ENCODE measurements around the gene HLA-DMB. TPM values are rescaled to one million over a fixed set of nuclear protein-coding genes. Genes with fewer than 3 reads are reported as not detected.

The HLA-DMB gene
- total RNA-seq, 1 experiment from 2014 or later = not detected

DNA sequence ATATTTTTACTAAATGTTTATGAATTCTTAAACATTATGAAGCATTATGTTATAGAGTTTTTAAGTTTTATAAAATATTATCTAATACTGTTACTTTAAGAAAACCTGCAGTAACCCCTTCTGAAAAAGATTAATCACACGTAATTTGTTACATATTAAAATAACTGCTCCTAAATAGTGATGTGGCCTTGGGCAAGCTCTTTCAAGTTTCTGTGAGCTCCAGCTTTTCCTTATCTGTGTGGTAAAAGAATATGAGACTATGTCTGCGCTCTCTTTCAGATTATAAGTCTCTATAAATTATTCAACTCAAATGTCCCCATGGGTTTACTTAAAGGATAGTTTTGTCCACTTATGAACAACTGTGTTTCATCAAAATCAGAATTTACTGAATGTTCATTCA lies 31.9 kb downstream of the HLA-DMB start:
- no peak for DNase-seq (ENCODE audit: low spot score)

DNA sequence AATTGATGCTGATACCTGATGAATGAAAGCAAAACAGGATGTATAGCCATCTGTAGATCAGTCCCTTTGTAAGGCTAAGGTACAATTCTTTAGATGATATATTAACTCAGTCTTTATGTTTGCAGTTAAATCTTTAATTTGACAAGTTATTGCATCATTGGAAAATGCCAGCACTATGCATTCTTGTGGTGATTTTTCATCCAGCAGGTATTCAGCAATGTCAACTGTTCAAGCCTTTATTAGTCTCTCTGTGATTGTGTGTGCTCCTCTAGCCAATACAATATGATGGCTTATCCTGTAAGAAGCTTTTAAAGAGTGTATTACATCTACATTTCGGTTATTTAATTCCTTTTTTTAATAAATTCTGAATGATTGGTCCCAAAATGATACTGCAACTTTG lies 34.3 kb downstream of the HLA-DMB start:
- DNase-seq (ENCODE audit: low spot score) = peak; percentile 23

DNA sequence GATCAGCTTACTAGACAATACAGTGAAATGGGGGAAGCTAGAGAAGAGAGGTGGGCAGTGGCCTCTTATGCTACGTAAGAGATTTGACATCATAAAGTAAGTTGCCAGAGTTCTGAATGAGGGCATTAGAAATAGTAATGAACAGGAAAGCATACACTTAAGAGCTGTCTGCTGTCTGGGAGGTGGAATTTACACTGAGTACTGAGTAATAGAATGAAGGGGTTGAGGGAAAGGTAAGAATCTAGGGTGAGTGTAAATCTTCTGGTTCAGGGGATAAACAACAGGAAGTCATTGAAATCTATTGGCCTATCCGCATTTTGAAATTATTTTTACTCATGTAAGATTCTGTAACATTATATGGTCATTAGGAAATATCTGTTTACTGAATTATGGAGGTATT lies 35.8 kb downstream of the HLA-DMB start:
- DNase-seq (ENCODE audit: low spot score) = no peak

DNA sequence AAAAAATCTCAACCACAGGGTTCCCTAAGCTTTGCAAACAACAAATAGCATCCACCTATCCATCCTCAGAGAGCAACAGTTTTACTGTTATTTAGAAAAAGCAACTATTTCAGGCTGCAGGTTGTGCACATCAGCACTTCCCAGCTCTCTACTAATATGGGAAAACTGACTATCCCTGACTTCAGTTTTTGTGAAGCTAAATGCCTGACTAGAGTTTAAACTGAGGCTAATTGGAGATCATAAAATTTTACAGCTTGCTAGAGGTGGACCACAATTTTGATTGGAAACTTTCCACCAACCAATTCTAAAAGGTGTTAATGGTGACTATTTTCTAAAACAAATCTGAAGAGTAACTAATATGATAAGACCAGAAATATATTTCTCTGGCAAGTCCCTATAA lies 36.9 kb downstream of the HLA-DMB start:
- no peak for DNase-seq (ENCODE audit: low spot score)

DNA sequence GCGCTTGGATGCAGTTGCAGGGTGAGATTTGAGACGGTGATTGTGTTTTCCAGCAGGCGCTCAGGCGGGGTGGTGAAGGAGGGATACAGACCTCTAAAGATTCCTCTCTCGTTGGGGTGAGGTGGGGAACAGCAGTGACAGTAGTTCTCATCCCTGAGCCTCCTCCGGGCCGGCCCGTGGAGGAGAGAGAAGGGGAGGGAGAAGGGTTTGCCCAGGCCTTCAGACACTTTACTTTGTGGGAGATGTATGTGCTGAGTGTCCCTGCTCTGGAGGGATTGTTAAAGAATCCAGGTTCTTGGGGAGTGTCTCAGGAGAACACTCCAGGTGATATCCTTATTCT lies 45.9 kb downstream of the HLA-DMB start:
- no peak for DNase-seq (ENCODE audit: low spot score)

DNA sequence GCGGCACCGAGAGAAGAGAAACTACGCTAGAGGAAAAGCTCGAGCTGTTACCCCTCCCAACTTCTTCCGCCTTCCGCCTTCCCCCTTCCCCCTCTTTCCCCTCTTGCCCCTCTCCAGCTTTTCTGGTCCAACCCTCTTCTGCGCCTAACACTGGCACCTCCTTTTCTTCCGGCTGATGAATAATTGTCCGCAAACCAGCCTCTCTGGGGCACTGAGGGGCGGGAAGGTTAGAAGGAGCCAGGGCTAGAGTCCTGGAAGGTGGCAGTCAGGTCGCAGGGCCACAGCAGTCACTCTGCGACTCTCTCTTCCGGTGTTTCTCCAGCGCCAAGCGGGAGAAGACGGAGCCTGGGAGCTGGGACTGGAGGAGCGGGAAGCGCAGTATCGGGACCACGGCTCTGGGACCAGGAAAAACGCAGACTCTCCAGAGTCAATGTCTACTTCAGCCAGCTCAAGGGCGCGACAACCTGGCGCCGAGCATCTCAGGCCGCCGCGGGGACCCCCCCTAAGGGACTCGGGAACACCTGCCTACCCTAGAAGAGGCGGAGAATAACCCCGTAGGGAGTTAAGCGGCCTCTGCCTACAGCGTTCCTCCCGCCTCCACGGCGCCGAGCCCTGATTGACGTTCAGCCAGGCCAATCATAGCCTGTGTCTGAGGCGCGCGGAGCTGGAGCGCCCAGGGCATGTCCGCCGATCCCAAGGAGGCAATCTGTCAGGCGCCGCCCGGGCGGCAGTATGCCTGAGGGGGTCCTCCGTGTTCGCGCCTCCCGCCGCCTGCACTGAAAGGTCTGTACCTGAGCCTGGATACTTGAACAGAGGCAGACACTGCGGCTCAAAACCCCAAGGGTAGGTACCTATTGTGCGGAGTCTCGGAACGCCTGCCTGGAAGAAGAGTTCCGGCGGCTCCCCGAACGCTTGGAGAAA lies 46.5 kb downstream of the HLA-DMB start:
- DNase-seq (ENCODE audit: low spot score) = peak; percentile 76

DNA sequence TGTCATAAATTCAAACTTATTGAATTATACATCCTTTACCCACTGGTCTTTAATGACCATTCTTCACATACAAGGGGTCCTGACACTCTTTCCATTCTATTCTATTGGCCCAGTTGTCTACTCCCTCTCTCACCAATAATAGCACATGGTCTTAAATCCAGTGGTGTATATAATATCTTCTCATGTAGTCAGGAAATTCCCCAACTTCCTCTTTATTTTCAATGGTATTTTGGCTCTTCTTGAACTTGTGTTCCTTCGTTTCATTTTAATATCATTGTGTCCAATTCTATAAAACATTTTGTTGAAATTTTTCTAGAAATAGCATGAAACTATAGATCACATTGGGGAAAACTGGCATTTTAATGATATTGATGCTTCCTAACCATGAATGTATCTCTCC lies 50.0 kb downstream of the HLA-DMB start:
- DNase-seq (ENCODE audit: low spot score) = no peak

DNA sequence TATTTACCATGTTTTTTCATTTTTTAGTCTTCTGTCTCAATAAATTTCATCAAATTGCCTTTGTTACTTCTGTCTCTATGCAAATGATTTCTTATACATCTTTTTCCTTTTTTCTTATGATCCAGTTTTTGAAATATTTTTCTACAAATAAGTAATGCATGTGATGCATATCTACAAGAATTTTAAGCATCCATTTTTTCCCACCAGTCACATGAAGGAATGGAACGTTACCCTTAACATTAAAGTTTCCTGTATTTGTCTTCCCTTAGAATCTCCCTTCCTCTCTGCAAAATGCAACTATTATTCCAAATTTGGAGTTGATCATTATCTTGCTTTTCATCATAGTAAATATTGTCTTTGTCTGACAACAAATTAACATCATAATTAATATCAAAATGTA lies 51.3 kb downstream of the HLA-DMB start:
- no peak for DNase-seq (ENCODE audit: low spot score)

DNA sequence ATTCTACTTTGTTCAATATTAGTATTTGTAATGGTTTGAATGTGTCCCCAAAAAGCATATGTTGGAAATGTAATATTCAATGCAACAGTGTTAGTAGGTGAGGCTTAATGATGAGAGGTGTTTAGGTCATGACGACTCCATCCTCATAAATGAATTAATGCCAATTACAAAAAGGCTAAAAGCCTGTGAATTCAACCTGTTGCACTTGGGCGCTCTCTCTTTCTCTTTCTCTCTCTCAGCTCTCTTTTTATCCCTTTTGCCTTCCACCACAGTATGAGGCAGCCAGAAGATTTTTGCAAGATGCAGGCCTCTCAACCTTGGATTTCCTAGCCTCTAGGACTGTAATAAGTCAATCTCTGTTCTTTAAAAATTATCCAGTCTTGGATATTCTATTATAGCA lies 52.3 kb downstream of the HLA-DMB start:
- DNase-seq (ENCODE audit: low spot score) = no peak

DNA sequence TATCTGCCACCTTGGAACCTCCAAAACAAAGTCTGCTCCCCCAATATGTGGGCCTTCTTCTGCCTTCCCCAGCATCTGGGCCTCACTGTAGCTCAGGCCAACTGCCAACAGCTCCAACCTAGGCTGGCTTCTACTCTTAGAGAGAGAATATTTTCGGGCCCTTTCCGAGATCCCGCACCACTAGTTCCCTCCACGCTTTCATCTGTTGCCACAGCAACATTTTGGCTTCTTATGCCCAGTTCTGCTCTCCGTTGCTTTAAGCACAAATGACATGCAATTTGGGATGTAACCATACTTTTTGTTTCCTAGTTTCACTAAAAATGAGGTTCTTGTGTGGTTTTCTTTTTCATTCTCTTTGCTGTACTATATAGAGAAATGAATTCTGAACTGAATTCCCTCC lies 53.2 kb downstream of the HLA-DMB start:
- no peak for DNase-seq (ENCODE audit: low spot score)

DNA sequence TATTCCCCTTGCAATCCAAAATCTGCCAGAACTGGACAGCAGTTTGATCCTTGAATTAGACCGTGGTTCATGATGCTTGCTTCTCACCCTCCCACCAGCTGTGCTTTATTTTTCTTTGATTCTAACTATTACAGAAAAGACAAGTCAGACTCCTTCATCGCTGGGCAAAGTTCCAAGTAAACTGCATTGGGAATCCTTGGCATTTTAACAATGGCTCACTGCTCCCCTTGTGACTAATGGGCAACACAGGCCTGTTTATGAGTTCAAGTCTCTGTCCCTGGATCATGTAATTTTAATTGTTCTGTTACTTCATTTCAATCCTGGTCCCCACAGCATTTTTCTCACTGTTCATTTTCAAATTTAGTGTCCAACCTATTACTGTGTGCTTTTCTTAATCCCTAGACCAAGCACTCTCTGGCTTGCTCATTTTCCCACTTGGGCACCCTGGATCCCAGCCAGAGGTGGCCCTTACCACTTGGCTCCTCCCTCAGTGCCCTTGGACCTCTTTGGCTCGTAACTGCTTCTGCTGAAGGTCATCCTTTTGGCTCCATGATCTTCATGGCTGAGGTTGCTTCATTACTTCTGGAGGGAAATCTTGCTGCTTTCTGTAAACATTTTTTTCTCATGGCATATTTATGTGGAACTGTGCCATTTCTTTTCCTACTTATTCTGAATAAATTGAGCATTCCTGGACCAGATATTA lies 54.0 kb downstream of the HLA-DMB start:
- DNase-seq (ENCODE audit: low spot score) = peak; percentile 65

DNA sequence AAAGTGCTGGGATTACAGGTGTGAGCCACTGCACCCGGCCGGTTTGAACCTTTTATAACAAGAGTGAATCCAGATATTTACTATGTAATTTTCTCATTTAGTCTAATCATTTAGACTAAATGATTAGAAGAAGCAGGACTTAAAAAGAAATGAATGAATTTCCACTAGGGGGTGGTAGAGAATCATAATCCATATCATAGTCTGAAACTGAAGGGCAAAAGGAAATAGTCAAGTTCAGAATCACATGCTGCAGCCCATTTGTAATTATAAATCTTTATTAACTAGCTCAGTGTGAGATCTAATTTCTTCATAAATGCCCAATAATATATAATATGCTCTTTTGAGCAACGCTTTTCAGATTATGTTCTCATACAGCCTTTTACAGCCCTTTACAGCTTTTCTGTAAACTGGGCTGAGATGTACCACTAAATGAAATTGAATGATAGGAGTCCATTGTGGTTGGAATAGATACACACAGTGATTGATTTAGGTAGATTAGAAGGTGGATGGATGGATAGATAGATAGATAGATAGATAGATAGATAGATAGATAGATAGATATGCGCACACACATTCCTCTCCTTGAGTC lies 55.0 kb downstream of the HLA-DMB start:
- peak; percentile 45 for DNase-seq (ENCODE audit: low spot score)

Other genes with a start within 250 kb of the HLA-DMB start
- gene HLA-DQA2, start 199.6 kb downstream of the HLA-DMB start, total RNA-seq (2014; rRNA removed; shearing (Covaris generic)) = not detected in 2 replicates
- gene HLA-DQB2, start 177.5 kb downstream of the HLA-DMB start, total RNA-seq (2014; rRNA removed; shearing (Covaris generic)) = not detected in 2 replicates
- gene HLA-DOB, start 124.0 kb downstream of the HLA-DMB start, total RNA-seq (2014; rRNA removed; shearing (Covaris generic)) = not detected in 2 replicates
- gene TAP2, start 102.3 kb downstream of the HLA-DMB start, total RNA-seq (2014; rRNA removed; shearing (Covaris generic)) = 20.7 and 25.0 TPM in 2 replicates
- gene PSMB8, start 97.0 kb downstream of the HLA-DMB start, total RNA-seq (2014; rRNA removed; shearing (Covaris generic)) = 121 and 131 TPM in 2 replicates
- 68.3 and 73.9 TPM in 2 replicates for gene TAP1, start 87.3 kb downstream of the HLA-DMB start, total RNA-seq (2014; rRNA removed; shearing (Covaris generic))
- gene PSMB9, start 86.8 kb downstream of the HLA-DMB start, total RNA-seq (2014; rRNA removed; shearing (Covaris generic)) = 51.9 and 64.7 TPM in 2 replicates
- 0.78 and 1.2 TPM in 2 replicates for gene HLA-DMA, start 12.1 kb upstream of the HLA-DMB start, total RNA-seq (2014; rRNA removed; shearing (Covaris generic))
- 73.9 and 106 TPM in 2 replicates for gene BRD2, start 27.6 kb upstream of the HLA-DMB start, total RNA-seq (2014; rRNA removed; shearing (Covaris generic))
- not detected in 2 replicates for gene HLA-DOA, start 68.6 kb upstream of the HLA-DMB start, total RNA-seq (2014; rRNA removed; shearing (Covaris generic))
- 0.31 and 0.34 TPM in 2 replicates for gene HLA-DPA1, start 132.6 kb upstream of the HLA-DMB start, total RNA-seq (2014; rRNA removed; shearing (Covaris generic))
- 0.10 TPM in 1 of 2 replicates, not detected in the other for gene HLA-DPB1, start 135.0 kb upstream of the HLA-DMB start, total RNA-seq (2014; rRNA removed; shearing (Covaris generic))